Caco-2 (cell line): ENCODE results near the gene SEC22A. TPM values are rescaled to one million over a fixed set of nuclear protein-coding genes. Genes with fewer than 3 reads are reported as not detected.

Experiments used
- BruUV-seq: library from RNA; stranded (reverse); fragments of 400-500 nt; replicated peaks from 2 replicates; lab custom pipeline; 2021; lab: Mats Ljungman, UMichigan
- CTCF ChIA-PET: fragments of 300-600 bp; sonication (Branson Sonifier 250); formaldehyde crosslinking; loops from one replicate; lab custom pipeline; 2022; ENCODE audit warnings: antibody characterized with exemption; lab: Charles Lee
- POLR2A ChIA-PET: fragments of 300-600 bp; sonication (Branson Sonifier 250); formaldehyde crosslinking; loops from one replicate; lab custom pipeline; 2022; ENCODE audit warnings: antibody characterized with exemption; lab: Charles Lee
- DNase-seq, 2 experiments: peaks; one replicate each; pipeline versions ENCODE4 v3.0.0 to v3.0.0-alpha.2; 2020 to 2022
- H3K27me3 ChIP-seq: replicated peaks from 2 replicates; pipeline ENCODE4 v1.6.0; 2011; ENCODE audit warnings: low read length; ENCODE audit not compliant: control insufficient read depth, insufficient read depth
- H3K36me3 ChIP-seq: 2 replicates; pipeline ENCODE4 v1.5.1; 2011; ENCODE audit warnings: low read length; ENCODE audit not compliant: control insufficient read depth, insufficient read depth
- H3K4me1 ChIP-seq: fragments of 250-450 bp; sonication (Bioruptor Pico); 2 replicates; pipeline ENCODE4 v1.5.1; 2020; ENCODE audit warnings: mild to moderate bottlenecking
- H3K4me3 ChIP-seq: 2 replicates; pipeline ENCODE4 v1.5.1; 2011; ENCODE audit warnings: low read depth, mild to moderate bottlenecking, control low read depth, low read length
- H3K9me3 ChIP-seq: fragments of 250-450 bp; sonication (Bioruptor Pico); 2 replicates; pipeline ENCODE4 v1.5.1; 2020; ENCODE audit warnings: mild to moderate bottlenecking, moderate library complexity
- H3K27ac Mint-ChIP-seq: one replicate; pipeline ENCODE4 v1.8.0; 2022; ENCODE audit warnings: mixed read lengths; ENCODE audit not compliant: unreplicated experiment
- H3K27me3 Mint-ChIP-seq: one replicate; pipeline ENCODE4 v1.8.0; 2022; ENCODE audit warnings: mixed read lengths; ENCODE audit not compliant: insufficient read depth, unreplicated experiment
- H3K36me3 Mint-ChIP-seq: one replicate; pipeline ENCODE4 v1.8.0; 2022; ENCODE audit warnings: mild to moderate bottlenecking, mixed read lengths; ENCODE audit not compliant: insufficient read depth, unreplicated experiment
- H3K4me1 Mint-ChIP-seq: one replicate; pipeline ENCODE4 v1.8.0; 2022; ENCODE audit warnings: low read depth, mixed read lengths; ENCODE audit not compliant: unreplicated experiment
- H3K4me3 Mint-ChIP-seq: one replicate; pipeline ENCODE4 v1.8.0; 2022; ENCODE audit warnings: mild to moderate bottlenecking, moderate library complexity, mixed read lengths; ENCODE audit not compliant: unreplicated experiment
- H3K9me3 Mint-ChIP-seq: one replicate; pipeline ENCODE4 v1.8.0; 2022; ENCODE audit warnings: mixed read lengths; ENCODE audit not compliant: unreplicated experiment
- CTCF ChIP-seq, 2 experiments: fragments of 200-600 bp in 1 of 2; IDR thresholded peaks; 1 replicate in 1 of 2; 2 replicates in 1 of 2; pipeline versions ENCODE4 v1.5.1 to v1.8.0; 2011 to 2022; ENCODE audit warnings: antibody characterized with exemption in 1 of 2, control low read depth in 1 of 2, inconsistent platforms in 1 of 2, low read depth in 1 of 2, low read length in 1 of 2, mild to moderate bottlenecking in 1 of 2, moderate library complexity in 1 of 2; ENCODE audit not compliant: insufficient read depth in 1 of 2, severe bottlenecking in 1 of 2, unreplicated experiment in 1 of 2
- intact Hi-C: fragments of 100-400 bp; cut with micrococcal nuclease; formaldehyde crosslinking; loops from one replicate; pipeline ENCODE4 v1.10.0; 2022; ENCODE audit not compliant: unreplicated experiment
- total RNA-seq: library from RNA; stranded (reverse); gene quantifications from 2 replicates; pipeline ENCODE4 v1.2.3, GENCODE V29; 2022

SEC22A gene
- total RNA-seq, 1 experiment from 2014 or later = 17.7 TPM

GRCh38 chr3:123311201-123311600 is 109.5 kb downstream of the SEC22A start:
- H3K4me3 ChIP-seq = no peak overlapping the region
- peaks cover 6% of the 10 kb centered on the region for H3K27me3 Mint-ChIP-seq
- H3K27me3 ChIP-seq = no peaks in the 10 kb centered on the region
- no peaks in the 10 kb centered on the region for H3K9me3 ChIP-seq
- intact Hi-C loops = no loop called here
- ChIA-PET POLR2A (no interaction called here), CTCF (no interaction called here)
- BruUV-seq = no TSS peak
- H3K4me1 Mint-ChIP-seq = no peaks in the 10 kb centered on the region
- H3K4me1 ChIP-seq = no peaks in the 10 kb centered on the region
- H3K9me3 Mint-ChIP-seq = no peaks in the 10 kb centered on the region
- H3K36me3 ChIP-seq = no peaks in the 10 kb centered on the region
- H3K4me3 Mint-ChIP-seq = no peak overlapping the region
- no peak overlapping the region for H3K27ac Mint-ChIP-seq
- no peak for DNase-seq
- no peak for TF ChIP-seq CTCF (IDR thresholded peaks at IDR 0.05; ENCODE audit: insufficient read depth in 1 of 2, low read depth in 1 of 2, low read length in 1 of 2, severe bottlenecking in 1 of 2, unreplicated experiment in 1 of 2)
- H3K36me3 Mint-ChIP-seq = peaks cover 6% of the 10 kb centered on the region

- H3K27ac Mint-ChIP-seq = no peak overlapping the region
- peaks cover 6% of the 10 kb centered on the region for H3K36me3 Mint-ChIP-seq
- H3K27me3 ChIP-seq = no peaks in the 10 kb centered on the region
- intact Hi-C loops = no loop called here
- H3K36me3 ChIP-seq = no peaks in the 10 kb centered on the region
- no peak overlapping the region for H3K4me3 Mint-ChIP-seq
- no peak overlapping the region for H3K4me3 ChIP-seq
- ChIA-PET POLR2A (no interaction called here), CTCF (no interaction called here)
- no peaks in the 10 kb centered on the region for H3K4me1 ChIP-seq
- H3K9me3 Mint-ChIP-seq = no peaks in the 10 kb centered on the region
- BruUV-seq = no TSS peak
- no peaks in the 10 kb centered on the region for H3K4me1 Mint-ChIP-seq
- H3K27me3 Mint-ChIP-seq = peaks cover 12% of the 10 kb centered on the region
- no peak for DNase-seq
- no peak for TF ChIP-seq CTCF (IDR thresholded peaks at IDR 0.05; ENCODE audit: insufficient read depth in 1 of 2, low read depth in 1 of 2, low read length in 1 of 2, severe bottlenecking in 1 of 2, unreplicated experiment in 1 of 2)
- H3K9me3 ChIP-seq = no peaks in the 10 kb centered on the region
Measured at GRCh38 chr3:123312331-123313265, 110.9 kb downstream of the SEC22A start.

GRCh38 chr3:123313889-123314288 is 112.1 kb downstream of the SEC22A start:
- intact Hi-C loops = no loop called here
- no peak overlapping the region for H3K4me3 ChIP-seq
- H3K4me1 ChIP-seq = no peaks in the 10 kb centered on the region
- no peak for DNase-seq
- no peak for TF ChIP-seq CTCF (IDR thresholded peaks at IDR 0.05; ENCODE audit: insufficient read depth in 1 of 2, low read depth in 1 of 2, low read length in 1 of 2, severe bottlenecking in 1 of 2, unreplicated experiment in 1 of 2)
- no TSS peak for BruUV-seq
- Mint-ChIP-seq H3K9me3 (no peaks in the 10 kb centered on the region), H3K27me3 (peaks cover 12% of the 10 kb centered on the region), H3K27ac (no peak overlapping the region), H3K36me3 (peaks cover 6% of the 10 kb centered on the region), H3K4me3 (no peak overlapping the region), H3K4me1 (no peaks in the 10 kb centered on the region)
- H3K36me3 ChIP-seq = no peaks in the 10 kb centered on the region
- no peaks in the 10 kb centered on the region for H3K9me3 ChIP-seq
- H3K27me3 ChIP-seq = no peaks in the 10 kb centered on the region
- CTCF ChIA-PET = no interaction called here
- POLR2A ChIA-PET = no interaction called here
